ENCODE results near the gene POLE4. TPM values are rescaled to one million over a fixed set of nuclear protein-coding genes. Genes with fewer than 3 reads are reported as not detected.

Gene POLE4
- total RNA-seq, 1 experiment from 2014 or later: 34.6 TPM

DNA sequence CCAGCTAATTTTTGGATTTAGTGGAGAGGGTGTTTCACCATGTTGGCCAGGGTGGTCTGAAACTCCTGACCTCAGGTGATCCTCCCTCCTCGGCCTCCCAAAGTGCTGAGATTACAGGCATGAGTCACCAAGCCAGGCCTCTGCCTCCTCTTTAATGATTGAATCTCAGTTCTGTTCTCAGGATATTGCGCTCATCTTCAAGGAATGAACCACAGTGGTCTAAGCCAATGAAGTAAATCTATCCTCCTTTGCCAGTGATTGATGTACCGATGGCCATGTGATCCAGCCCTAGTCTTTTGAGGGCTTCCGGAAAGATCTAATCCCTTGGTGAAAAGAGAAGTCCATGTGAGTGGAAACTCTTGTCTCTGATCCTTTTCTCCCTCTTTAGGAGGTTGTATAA, 48.6 kb downstream of the POLE4 start:
- no peaks in the 10 kb centered on the region for H3K36me3 Mint-ChIP-seq (ENCODE audit: insufficient read depth, unreplicated experiment)
- no peaks in the 10 kb centered on the region for H3K4me1 Mint-ChIP-seq (ENCODE audit: low read depth, unreplicated experiment)
- no peak overlapping the region for H3K4me3 Mint-ChIP-seq (ENCODE audit: low read depth, unreplicated experiment)
- CTCF ChIA-PET: no interaction called here
- no peak for DNase-seq
- H3K27me3 Mint-ChIP-seq (ENCODE audit: unreplicated experiment): no peaks in the 10 kb centered on the region
- no peaks in the 10 kb centered on the region for H3K9me3 Mint-ChIP-seq (ENCODE audit: low read depth, unreplicated experiment)
- TF ChIP-seq, protein P1, sequence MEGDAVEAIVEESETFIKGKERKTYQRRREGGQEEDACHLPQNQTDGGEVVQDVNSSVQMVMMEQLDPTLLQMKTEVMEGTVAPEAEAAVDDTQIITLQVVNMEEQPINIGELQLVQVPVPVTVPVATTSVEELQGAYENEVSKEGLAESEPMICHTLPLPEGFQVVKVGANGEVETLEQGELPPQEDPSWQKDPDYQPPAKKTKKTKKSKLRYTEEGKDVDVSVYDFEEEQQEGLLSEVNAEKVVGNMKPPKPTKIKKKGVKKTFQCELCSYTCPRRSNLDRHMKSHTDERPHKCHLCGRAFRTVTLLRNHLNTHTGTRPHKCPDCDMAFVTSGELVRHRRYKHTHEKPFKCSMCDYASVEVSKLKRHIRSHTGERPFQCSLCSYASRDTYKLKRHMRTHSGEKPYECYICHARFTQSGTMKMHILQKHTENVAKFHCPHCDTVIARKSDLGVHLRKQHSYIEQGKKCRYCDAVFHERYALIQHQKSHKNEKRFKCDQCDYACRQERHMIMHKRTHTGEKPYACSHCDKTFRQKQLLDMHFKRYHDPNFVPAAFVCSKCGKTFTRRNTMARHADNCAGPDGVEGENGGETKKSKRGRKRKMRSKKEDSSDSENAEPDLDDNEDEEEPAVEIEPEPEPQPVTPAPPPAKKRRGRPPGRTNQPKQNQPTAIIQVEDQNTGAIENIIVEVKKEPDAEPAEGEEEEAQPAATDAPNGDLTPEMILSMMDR (IDR thresholded peaks at IDR 0.05; ENCODE audit: unreplicated experiment): no peak
- H3K27ac Mint-ChIP-seq (ENCODE audit: unreplicated experiment): no peak overlapping the region
- intact Hi-C loops (cut with micrococcal nuclease; ENCODE audit: unreplicated experiment): no loop called here
- BruUV-seq (replicated peaks): no TSS peak

DNA sequence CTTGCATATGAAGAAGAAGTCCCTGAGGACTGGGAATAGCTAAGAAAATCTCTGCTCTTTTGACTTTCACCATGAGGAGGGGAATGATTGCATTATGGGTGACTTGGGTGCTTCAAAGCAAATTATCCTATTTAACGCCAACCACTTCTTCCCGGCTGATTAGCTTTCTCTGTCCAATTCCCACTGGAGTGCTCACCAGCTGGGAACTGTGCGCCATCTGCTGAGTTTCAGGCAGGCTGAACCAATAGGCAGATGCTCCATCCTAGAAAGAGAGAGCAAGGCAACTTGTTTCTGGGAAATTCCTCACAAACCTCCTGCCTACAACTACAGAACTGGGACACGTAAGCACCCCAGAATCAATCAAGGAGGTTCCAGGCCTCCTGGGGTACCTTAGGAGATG, 49.4 kb downstream of the POLE4 start:
- no peaks in the 10 kb centered on the region for H3K27me3 Mint-ChIP-seq (ENCODE audit: unreplicated experiment)
- CTCF ChIA-PET: no interaction called here
- no peaks in the 10 kb centered on the region for H3K36me3 Mint-ChIP-seq (ENCODE audit: insufficient read depth, unreplicated experiment)
- H3K9me3 Mint-ChIP-seq (ENCODE audit: low read depth, unreplicated experiment): no peaks in the 10 kb centered on the region
- no peaks in the 10 kb centered on the region for H3K4me1 Mint-ChIP-seq (ENCODE audit: low read depth, unreplicated experiment)
- DNase-seq: no peak
- no peak overlapping the region for H3K4me3 Mint-ChIP-seq (ENCODE audit: low read depth, unreplicated experiment)
- BruUV-seq (replicated peaks): no TSS peak
- H3K27ac Mint-ChIP-seq (ENCODE audit: unreplicated experiment): no peak overlapping the region
- intact Hi-C loops (cut with micrococcal nuclease; ENCODE audit: unreplicated experiment): no loop called here
- TF ChIP-seq, protein P1 (IDR thresholded peaks at IDR 0.05; ENCODE audit: unreplicated experiment): no peak

DNA sequence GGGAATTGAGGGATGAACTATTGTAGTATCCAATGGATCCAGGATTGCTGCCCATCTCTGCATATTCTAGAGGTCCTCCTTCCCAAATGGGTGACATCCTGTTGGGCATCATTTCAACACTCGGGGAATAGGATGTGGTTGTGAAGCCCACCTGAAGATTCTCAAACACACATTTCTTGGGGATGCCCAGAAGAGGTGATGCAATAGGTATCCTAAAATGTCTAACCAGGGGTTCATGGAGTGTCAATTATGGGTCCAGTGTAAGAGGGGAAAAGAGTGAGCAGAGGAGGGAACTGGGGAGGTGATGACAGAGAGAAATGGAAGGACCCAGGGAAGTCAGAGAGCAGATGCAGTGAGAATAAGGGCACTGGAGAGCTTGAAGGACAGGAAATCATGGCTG, 52.1 kb downstream of the POLE4 start:
- no peak overlapping the region for H3K4me3 Mint-ChIP-seq (ENCODE audit: low read depth, unreplicated experiment)

DNA sequence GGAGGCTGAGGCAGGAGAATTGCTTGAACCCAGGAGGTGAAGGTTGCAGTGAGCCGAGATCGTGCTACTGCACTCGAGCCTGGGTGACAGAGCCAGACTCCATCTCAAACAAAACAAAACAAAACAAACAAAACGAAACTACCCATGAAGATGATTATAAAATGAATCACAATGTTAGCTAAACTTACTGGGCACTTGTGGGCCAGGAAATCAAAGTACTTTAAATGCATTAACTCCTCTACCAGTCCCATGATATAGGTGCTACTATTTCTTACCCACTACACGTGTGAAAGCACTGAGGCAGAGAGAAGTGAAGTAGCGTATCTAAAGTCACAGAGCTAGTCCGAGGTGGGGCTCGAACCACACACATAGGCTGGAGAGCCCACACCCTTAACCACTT, 53.6 kb downstream of the POLE4 start:
- BruUV-seq (replicated peaks): no TSS peak
- intact Hi-C loops (cut with micrococcal nuclease; ENCODE audit: unreplicated experiment): no loop called here
- Mint-ChIP-seq H3K36me3 (ENCODE audit: insufficient read depth, unreplicated experiment) (no peaks in the 10 kb centered on the region), H3K4me1 (ENCODE audit: low read depth, unreplicated experiment) (no peaks in the 10 kb centered on the region), H3K9me3 (ENCODE audit: low read depth, unreplicated experiment) (no peaks in the 10 kb centered on the region), H3K27me3 (ENCODE audit: unreplicated experiment) (no peaks in the 10 kb centered on the region), H3K4me3 (ENCODE audit: low read depth, unreplicated experiment) (no peak overlapping the region), H3K27ac (ENCODE audit: unreplicated experiment) (no peak overlapping the region)
- DNase-seq: no peak
- TF ChIP-seq, protein P1 (IDR thresholded peaks at IDR 0.05; ENCODE audit: unreplicated experiment): no peak
- CTCF ChIA-PET: no interaction called here

More for the DNA sequence above, 52.1 kb downstream of the POLE4 start:
- H3K9me3 Mint-ChIP-seq (ENCODE audit: low read depth, unreplicated experiment): no peaks in the 10 kb centered on the region
- H3K4me1 Mint-ChIP-seq (ENCODE audit: low read depth, unreplicated experiment): no peaks in the 10 kb centered on the region
- BruUV-seq (replicated peaks): no TSS peak
- no peak for DNase-seq
- H3K36me3 Mint-ChIP-seq (ENCODE audit: insufficient read depth, unreplicated experiment): no peaks in the 10 kb centered on the region
- CTCF ChIA-PET: interaction anchor here (0.6 kb wide), 1 partner anchor 18 kb away, joined by 3 read pairs; no protein-coding TSS in a partner anchor
- TF ChIP-seq, protein P1 (IDR thresholded peaks at IDR 0.05; ENCODE audit: unreplicated experiment): no peak
- H3K27me3 Mint-ChIP-seq (ENCODE audit: unreplicated experiment): no peaks in the 10 kb centered on the region
- H3K27ac Mint-ChIP-seq (ENCODE audit: unreplicated experiment): no peak overlapping the region
- intact Hi-C loops (cut with micrococcal nuclease; ENCODE audit: unreplicated experiment): no loop called here

Data from Calu3 (cell line).